HFFc6 (cell line): ENCODE results near the gene FHOD3. TPM values are rescaled to one million over a fixed set of nuclear protein-coding genes. Genes with fewer than 3 reads are reported as not detected.

Source experiments
- DNase-seq: peaks from one replicate; pipeline ENCODE4 v3.0.0-alpha.2; 2018
- H3K27ac Mint-ChIP-seq: 2 replicates; pipeline ENCODE4 v1.8.0; 2020; ENCODE audit warnings: mild to moderate bottlenecking, mixed read lengths
- H3K27me3 Mint-ChIP-seq: 2 replicates; pipeline ENCODE4 v1.8.0; 2021; ENCODE audit warnings: mild to moderate bottlenecking, moderate library complexity, mixed read lengths; ENCODE audit not compliant: insufficient read depth
- H3K36me3 Mint-ChIP-seq: 2 replicates; pipeline ENCODE4 v1.8.0; 2021; ENCODE audit warnings: low read depth, mixed read lengths
- H3K4me1 Mint-ChIP-seq: 2 replicates; pipeline ENCODE4 v1.8.0; 2020; ENCODE audit warnings: low read depth, mixed read lengths
- H3K4me3 Mint-ChIP-seq: 2 replicates; pipeline ENCODE4 v1.8.0; 2020; ENCODE audit warnings: mild to moderate bottlenecking, moderate library complexity, mixed read lengths
- H3K9me3 Mint-ChIP-seq: 2 replicates; pipeline ENCODE4 v1.8.0; 2020; ENCODE audit warnings: mild to moderate bottlenecking, mixed read lengths
- CTCF ChIP-seq: fragments of 200-600 bp; sonication (generic); IDR thresholded peaks from 2 replicates; pipeline ENCODE4 v1.5.0; 2021; ENCODE audit warnings: antibody characterized with exemption, mild to moderate bottlenecking
- total RNA-seq, 6 experiments: library from RNA; stranded (reverse); fragmentation: NEBNext Ultra II Directional; extraction: Animal tissue kit (Norgen Biotek cat#: 25700); gene quantifications; 2 replicates in 1 of 6; 3 replicates in 5 of 6; pipeline ENCODE4 v1.2.3, GENCODE V29; 2021

Gene FHOD3
- total RNA-seq, 6 experiments from 2014 or later = 32.8 to 67.6 (median 61.4) TPM

- Mint-ChIP-seq H3K9me3 (no peaks in the 10 kb centered on the region), H3K4me1 (peaks cover 20% of the 10 kb centered on the region), H3K4me3 (no peak overlapping the region), H3K36me3 (peaks cover 5% of the 10 kb centered on the region; the same call in 1 of the 2 replicates), H3K27ac (no peak overlapping the region), H3K27me3 (no peaks in the 10 kb centered on the region; the same call in 1 of the 2 replicates)
- DNase-seq = no peak
- TF ChIP-seq CTCF = no peak
These were observed 362.8 kb downstream of the FHOD3 start for GRCh38 chr18:36660311-36660710.

GRCh38 chr18:36661999-36662398 lies 364.5 kb downstream of the FHOD3 start:
- Mint-ChIP-seq H3K9me3 (no peaks in the 10 kb centered on the region), H3K27me3 (no peaks in the 10 kb centered on the region; the same call in 1 of the 2 replicates), H3K36me3 (peaks cover 5% of the 10 kb centered on the region; the same call in 1 of the 2 replicates), H3K4me3 (no peak overlapping the region), H3K27ac (peak overlapping the region; percentile 17; the same call in 1 of the 2 replicates), H3K4me1 (peaks cover 21% of the 10 kb centered on the region)
- DNase-seq = peak; percentile 22
- peak; percentile 62 for TF ChIP-seq CTCF

DNA sequence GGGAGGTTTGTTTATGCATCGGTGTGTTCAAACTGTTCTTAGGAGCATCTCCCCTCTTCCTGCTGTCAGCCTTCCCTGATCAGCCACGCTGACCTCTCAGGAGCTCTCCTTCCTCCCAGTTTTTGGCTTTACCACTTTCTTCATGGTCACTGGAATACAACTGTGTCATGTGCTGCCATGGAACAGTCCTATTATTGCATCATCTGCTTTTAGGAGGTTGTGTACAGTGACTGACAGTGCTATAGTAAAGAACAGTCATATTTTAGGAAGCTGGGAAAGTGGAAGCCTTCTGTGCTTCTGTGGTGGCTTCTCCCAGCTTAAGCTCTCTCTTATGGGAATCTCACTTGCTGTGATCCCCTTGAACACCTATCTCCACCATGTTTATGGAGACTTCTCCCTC lies 365.8 kb downstream of the FHOD3 start:
- H3K4me3 Mint-ChIP-seq = no peak overlapping the region
- peaks cover 30% of the 10 kb centered on the region for H3K4me1 Mint-ChIP-seq
- no peaks in the 10 kb centered on the region for H3K27me3 Mint-ChIP-seq
- DNase-seq = no peak
- H3K27ac Mint-ChIP-seq = no peak overlapping the region
- no peaks in the 10 kb centered on the region for H3K9me3 Mint-ChIP-seq
- peaks cover 5% of the 10 kb centered on the region; the same call in 1 of the 2 replicates for H3K36me3 Mint-ChIP-seq
- no peak for TF ChIP-seq CTCF

DNA sequence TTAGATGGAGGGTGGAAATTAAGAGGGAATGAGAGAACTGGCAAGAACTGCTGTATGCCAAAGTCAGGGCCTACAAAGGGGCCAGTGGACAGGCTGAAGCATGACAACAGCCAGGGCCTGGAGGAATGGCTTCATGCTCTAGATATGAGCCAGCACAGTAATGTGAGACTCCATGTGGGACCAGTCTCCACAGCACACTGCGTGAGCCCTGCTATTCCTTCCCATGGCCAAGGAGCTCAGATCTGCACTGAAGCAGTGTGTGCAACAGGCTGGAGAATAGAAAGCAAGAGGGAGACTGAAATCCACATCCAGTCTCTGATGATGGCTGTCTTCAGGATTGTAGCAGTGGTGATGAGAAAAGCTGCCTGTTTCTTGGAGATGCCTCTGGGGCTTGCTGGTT lies 368.4 kb downstream of the FHOD3 start:
- Mint-ChIP-seq H3K9me3 (no peaks in the 10 kb centered on the region), H3K4me3 (no peak overlapping the region), H3K27ac (no peak overlapping the region), H3K36me3 (0 out of 2 replicates have a peak, but pooled peaks cover 5% of the 10 kb centered on the region), H3K4me1 (peaks cover 26% of the 10 kb centered on the region), H3K27me3 (no peaks in the 10 kb centered on the region)
- no peak for DNase-seq
- no peak for TF ChIP-seq CTCF

- Mint-ChIP-seq H3K36me3 (0 out of 2 replicates have a peak, but pooled peaks cover 9% of the 10 kb centered on the region), H3K27me3 (no peaks in the 10 kb centered on the region), H3K4me1 (peaks cover 40% of the 10 kb centered on the region), H3K9me3 (no peaks in the 10 kb centered on the region), H3K4me3 (no peak overlapping the region), H3K27ac (no peak overlapping the region)
- DNase-seq = no peak
- no peak for TF ChIP-seq CTCF
These were observed 370.3 kb downstream of the FHOD3 start for GRCh38 chr18:36667811-36668210.

- Mint-ChIP-seq H3K36me3 (0 out of 2 replicates have a peak, but pooled peaks cover 9% of the 10 kb centered on the region), H3K4me1 (peaks cover 42% of the 10 kb centered on the region), H3K4me3 (no peak overlapping the region), H3K27ac (no peak overlapping the region), H3K27me3 (no peaks in the 10 kb centered on the region), H3K9me3 (no peaks in the 10 kb centered on the region)
- no peak for DNase-seq
- TF ChIP-seq CTCF = no peak
These were observed 370.8 kb downstream of the FHOD3 start for GRCh38 chr18:36668349-36668748.
